ENCODE data around the gene ANO2.

Gene ANO2

DNA sequence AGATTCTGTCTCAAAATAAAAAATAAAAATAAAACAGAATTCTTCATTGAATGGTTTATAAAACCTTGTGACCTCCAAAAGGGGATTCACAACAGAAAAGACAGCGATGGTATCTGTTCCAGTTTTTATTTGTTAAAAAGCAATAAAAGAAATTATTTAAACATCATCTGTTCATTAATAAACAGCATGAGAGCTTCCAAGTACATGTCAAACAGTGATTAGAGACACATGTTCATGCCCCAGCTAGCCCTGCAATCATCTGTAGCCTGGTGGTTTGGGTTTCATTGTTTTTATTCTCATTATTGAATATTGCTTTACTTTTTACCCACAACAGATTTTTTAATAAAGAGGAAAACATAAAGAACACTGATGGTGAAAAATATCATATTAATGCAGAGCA is 173.3 kb downstream of the ANO2 start:
- DNase-seq, result no peak

GRCh38 chr12:5770727-5771126 is 174.3 kb downstream of the ANO2 start:
- DNase-seq, result no peak

- no peak for DNase-seq
Observed at GRCh38 chr12:5768581-5769196, 176.4 kb downstream of the ANO2 start.

DNA sequence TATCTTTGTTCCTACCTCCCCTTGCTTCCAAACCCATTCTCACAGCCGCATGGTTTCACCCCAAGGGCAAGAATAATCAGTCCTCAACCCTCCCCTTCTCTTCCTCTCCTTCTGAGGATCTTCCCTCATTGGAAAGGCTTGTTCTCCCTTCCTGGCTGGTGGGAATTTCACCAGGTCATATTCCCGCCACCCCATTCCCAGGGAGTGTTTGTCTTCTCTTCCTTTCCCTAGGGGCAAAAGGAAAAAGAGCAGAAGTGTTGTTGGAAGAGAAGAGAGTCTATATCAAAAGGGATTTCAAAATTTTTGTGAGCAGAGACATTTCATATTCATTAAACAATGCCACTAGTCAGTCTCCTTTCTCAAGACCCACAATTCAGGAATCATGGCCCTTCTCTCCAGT is 176.9 kb downstream of the ANO2 start:
- DNase-seq, result no peak

GRCh38 chr12:5758347-5758746 is 186.7 kb downstream of the ANO2 start:
- DNase-seq, result no peak

- no peak for DNase-seq
Observed at GRCh38 chr12:5756338-5756842, 188.7 kb downstream of the ANO2 start.

- DNase-seq, result no peak
Observed at GRCh38 chr12:5748027-5748426, 197.0 kb downstream of the ANO2 start.

- no peak for DNase-seq
Observed at GRCh38 chr12:5746917-5747316, 198.1 kb downstream of the ANO2 start.

DNA sequence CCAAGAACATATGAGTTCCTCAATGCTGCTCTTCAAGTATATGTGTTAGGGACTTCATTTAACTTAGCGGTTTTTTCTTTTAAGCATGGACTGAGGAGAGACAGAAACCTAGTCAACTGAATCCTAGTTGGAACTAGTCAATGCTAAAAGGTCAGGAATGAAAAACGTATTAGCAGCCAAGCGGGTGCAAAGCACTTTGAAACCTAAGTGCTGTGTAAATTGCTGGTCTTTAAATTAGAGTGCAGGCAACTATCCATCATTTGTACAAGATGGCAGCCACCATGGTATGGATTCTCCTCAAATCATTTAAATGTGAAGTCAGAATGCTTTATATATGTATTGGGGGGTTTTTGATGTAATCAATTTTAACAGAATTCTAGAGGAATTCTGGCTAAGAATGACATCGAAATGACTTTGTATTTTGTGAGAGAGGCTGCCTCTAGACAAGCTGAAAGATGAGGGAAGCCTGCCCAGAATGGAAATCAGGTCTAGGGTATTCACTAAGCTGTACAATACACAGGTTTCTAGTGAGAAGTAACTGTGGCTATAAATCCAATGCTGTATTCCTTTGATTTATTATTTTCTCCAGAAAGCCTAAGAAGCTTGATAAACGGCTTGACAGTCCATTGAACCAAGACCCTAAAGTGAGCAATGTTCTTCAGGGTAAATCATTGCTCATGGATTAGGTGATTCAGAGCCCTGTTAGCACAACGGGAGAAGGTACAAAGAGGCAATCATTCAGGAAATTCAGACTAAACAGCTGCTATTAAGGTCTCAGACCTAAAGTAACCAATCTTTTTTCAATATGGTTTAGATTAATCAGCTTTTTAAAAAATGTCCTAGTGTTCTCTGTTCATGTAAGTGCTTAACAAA is 198.8 kb downstream of the ANO2 start:
- no peak for DNase-seq

DNA sequence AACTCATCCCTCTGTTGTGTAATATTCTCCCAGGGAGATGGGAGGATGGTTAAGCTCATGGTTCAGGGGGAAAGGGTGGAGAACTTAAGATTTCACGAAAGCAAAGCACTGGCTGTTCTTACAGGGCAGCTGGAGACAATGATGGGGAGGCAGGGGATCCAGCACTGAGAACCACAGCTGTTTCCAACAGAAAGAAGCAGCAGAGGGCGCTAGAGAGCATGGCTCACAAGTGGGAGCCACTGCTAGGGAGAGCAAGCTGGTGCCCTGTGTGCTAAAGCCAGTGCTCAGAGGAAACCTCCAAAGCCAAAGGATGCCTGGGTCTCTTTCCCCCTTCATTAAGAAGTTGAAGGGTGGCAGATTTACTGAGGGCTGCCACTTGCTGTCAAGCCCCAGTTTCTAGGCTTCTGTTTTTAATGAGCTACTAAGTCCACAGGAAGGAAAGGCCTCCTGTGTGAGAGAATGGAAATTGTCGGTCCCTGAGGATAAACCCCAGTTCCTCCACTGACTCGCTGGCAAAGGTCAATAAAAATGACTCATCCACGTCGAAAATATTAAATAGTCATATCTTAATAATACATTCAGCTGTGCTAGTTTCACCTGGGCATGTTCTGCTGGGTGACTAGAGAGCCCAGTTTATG is 199.7 kb downstream of the ANO2 start:
- peak; percentile 76 for DNase-seq

- no peak for DNase-seq
Observed at GRCh38 chr12:5742258-5742657, 202.8 kb downstream of the ANO2 start.

DNA sequence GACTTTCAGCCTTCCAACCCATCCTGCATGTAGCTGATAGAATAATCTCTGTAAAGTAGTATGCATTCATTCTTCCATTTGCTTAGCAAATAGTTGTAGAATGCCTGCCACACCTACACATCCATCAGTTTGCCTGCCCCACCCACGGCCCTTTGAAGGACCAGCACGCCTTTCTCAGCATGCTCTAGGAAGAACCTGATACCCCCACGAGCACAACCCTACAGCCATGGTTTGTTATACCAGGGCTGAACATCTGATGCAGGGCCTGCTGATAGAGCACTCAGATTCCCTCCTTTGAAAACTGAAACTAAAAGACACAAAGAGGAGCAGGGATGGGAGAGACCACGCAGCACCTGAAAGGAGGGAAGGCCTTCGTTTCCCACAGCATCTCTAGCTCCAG is 205.1 kb downstream of the ANO2 start:
- no peak for DNase-seq

DNA sequence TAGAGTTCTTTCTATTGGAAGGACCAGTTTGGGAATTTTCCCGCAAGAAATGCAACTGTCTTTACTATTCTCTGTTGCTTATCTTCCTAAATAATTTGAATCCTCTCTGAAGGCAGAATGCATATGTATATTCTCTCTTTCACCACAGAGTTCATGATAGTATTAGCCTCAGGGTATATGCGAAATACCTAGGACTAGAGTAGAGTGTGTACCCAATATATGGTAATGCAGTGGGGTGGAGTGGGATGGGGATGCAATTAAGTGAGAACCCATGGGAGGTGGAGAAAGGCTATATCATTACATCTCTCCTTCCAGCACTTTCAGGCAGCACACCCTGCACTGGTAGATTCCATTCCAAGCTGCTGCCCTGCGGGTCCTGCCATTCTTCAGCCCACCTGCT is 207.3 kb downstream of the ANO2 start:
- DNase-seq, result no peak

DNA sequence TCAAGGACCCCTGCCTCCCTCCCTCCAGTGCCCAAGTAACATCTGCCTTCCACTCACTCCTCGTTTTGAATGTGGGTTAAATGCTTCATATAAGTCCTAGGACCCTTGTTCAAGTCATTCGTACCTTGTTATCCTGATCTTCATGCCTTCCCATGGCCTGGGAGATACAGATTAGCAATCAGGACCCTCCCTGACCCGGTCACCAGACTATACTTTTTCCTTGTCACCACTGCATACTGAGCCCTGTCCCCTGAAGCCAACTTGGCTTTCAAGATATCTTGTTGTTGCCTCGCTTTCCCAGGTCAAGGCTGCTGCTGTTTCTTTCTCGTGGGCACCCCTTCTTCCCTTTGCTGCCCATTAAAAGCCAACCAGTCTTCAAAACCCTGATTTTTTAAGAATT is 208.5 kb downstream of the ANO2 start:
- no peak for DNase-seq

DNA sequence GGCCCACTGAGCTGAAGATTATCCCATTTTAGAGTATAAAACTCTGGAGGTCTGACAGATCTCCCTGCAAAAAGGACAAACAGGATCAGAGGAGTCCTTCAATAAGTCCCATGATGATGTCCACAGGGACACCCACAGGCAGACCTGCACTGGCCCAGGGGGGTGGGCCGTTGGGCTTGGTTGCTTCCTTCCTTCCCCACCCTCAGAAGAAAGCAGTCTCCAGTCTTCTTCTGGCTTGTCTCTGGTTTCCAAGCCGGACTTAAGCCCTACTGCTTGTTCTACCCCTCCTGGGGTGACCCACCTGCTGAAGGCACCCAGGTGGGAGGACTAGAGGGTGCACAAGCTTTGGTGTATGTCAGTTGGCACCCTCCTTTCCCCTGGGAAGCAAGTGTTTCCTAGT is 209.0 kb downstream of the ANO2 start:
- no peak for DNase-seq

- no peak for DNase-seq
Observed at GRCh38 chr12:5733916-5734315, 211.1 kb downstream of the ANO2 start.

GRCh38 chr12:5733136-5733755 is 211.8 kb downstream of the ANO2 start:
- no peak for DNase-seq

GRCh38 chr12:5730962-5731361 is 214.1 kb downstream of the ANO2 start:
- no peak for DNase-seq

GRCh38 chr12:5723711-5724252 is 221.3 kb downstream of the ANO2 start:
- no peak for DNase-seq

DNA sequence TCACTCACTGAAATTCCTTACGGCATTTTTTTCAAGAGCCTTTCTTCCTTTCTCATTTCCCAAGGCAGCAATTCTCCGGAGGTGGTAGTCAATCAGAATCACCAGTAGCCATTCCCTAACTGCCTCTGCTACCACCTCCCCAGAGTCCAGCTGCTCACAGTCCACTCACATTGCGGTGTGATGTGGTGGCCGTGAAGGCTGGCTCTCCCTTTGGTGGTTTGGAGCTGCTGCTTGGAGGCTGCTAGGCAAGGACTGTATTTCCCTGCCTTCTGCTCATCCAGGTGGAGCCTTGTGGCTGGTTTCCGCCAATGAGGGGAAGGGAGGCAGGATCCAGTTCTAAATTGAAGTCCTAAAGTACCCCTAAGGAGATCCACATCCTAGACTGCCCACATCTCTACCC is 222.0 kb downstream of the ANO2 start:
- DNase-seq, result no peak

GRCh38 chr12:5720381-5721005 is 224.6 kb downstream of the ANO2 start:
- no peak for DNase-seq

GRCh38 chr12:5718680-5719079 is 226.4 kb downstream of the ANO2 start:
- DNase-seq, result no peak

GRCh38 chr12:5718073-5718472 is 227.0 kb downstream of the ANO2 start:
- no peak for DNase-seq
